ENCODE results near the gene CCNB1.
"Not testable (repeated sequence)": the region's sequence is repeated elsewhere in the genome, so short reads cannot be mapped to it uniquely, and the experiment has no call there.

CCNB1 gene

DNA sequence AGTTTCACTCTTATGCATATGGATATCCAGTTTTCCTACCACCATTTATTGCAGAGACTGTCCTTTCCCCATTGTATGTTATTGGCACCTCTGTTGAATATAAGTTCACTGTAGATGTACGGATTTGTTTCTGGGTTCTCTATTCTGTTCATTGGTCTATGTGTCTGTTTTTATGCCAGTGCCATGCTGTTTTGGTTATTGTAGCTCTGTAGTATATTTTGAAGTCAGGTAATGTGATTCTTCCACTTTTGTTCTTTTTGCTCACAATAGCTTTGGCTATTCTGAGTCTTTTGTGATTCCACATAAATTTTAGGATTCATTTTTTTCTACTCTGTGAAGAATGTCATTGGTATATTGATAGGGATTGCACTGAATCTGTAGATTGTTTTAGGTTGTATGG, 26.1 kb upstream of the CCNB1 start:
- H3K4me3 ChIP-seq (ENCODE audit: insufficient read depth, low read depth, low read length, poor library complexity, severe bottlenecking), result no peak overlapping the region
- no peak for DNase-seq
- no peaks in the 10 kb centered on the region for H3K9me3 ChIP-seq (ENCODE audit: control insufficient read depth, low read length)

DNA sequence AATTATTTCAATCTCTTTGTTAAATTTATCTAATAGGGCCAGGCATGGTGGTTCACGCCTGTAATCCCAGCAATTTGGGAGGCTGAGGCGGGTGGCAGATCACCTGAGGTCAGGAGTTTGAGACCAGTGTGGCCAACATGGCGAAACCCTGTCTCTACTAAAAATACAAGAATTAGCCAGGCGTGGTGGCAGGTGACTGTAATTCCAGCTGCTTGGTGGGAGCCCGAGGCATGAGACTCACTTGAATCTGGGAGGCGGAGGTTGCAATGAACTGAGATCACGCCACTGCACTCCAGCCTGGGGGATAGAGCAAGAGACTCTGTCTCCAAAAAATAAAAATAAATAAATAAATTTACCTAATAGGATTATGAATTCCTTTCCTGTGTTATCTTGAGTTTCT, 18.4 kb upstream of the CCNB1 start:
- not testable (repeated sequence) for DNase-seq; H3K9me3 ChIP-seq (ENCODE audit: control insufficient read depth, low read length); H3K36me3 ChIP-seq (ENCODE audit: control insufficient read depth, insufficient read depth, low read length); H3K4me1 ChIP-seq (ENCODE audit: control insufficient read depth, insufficient read depth, low read length, poor library complexity, severe bottlenecking); H3K27ac ChIP-seq (ENCODE audit: insufficient read depth, low read length, poor library complexity, severe bottlenecking); H3K4me3 ChIP-seq (ENCODE audit: insufficient read depth, low read depth, low read length, poor library complexity, severe bottlenecking); H3K27me3 ChIP-seq (replicated peaks; ENCODE audit: control insufficient read depth, insufficient read depth, low read length, poor library complexity, severe bottlenecking)

More for the DNA sequence above, 26.1 kb upstream of the CCNB1 start:
- Histone ChIP-seq H3K27me3 (replicated peaks; ENCODE audit: control insufficient read depth, insufficient read depth, low read length, poor library complexity, severe bottlenecking) (no peaks in the 10 kb centered on the region), H3K27ac (ENCODE audit: insufficient read depth, low read length, poor library complexity, severe bottlenecking) (no peak overlapping the region), H3K4me1 (ENCODE audit: control insufficient read depth, insufficient read depth, low read length, poor library complexity, severe bottlenecking) (no peaks in the 10 kb centered on the region), H3K36me3 (ENCODE audit: control insufficient read depth, insufficient read depth, low read length) (no peaks in the 10 kb centered on the region)

DNA sequence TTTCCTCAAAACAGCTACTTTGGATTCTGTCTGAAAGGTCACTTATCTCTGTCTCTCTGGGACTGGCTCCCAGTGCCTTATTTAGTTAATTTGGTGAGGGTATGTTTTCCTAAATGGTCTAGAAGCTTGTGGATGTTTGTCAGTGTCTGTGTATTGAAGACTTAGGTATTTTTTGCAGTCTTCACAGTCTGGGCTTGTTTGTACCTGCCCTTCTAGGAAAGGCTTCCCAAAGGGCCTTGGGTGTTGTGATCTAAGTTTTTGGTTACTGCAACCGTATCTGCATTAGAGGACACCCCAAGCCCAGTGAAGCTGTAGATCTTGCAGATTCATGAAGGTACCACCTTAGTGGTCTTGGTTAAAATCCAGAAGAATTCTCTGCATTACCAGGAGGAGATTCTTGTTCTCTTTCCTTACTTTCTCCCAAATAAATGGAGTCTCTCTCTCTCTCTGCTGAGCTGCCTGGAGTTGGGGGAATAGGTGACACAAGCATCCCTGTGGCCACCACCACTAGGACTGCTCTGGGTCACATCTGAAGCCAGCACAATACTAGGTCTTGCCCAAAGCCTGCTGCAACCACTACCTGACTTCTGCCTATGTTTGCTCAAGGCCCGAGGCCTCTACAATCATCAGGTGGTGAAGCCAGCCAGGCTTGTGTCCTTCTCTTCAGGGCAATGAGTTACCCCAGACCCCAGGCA, 17.8 kb upstream of the CCNB1 start:
- H3K9me3 ChIP-seq (ENCODE audit: control insufficient read depth, low read length), result no peaks in the 10 kb centered on the region
- H3K27me3 ChIP-seq (replicated peaks; ENCODE audit: control insufficient read depth, insufficient read depth, low read length, poor library complexity, severe bottlenecking), result no peaks in the 10 kb centered on the region
- no peaks in the 10 kb centered on the region for H3K36me3 ChIP-seq (ENCODE audit: control insufficient read depth, insufficient read depth, low read length)
- H3K4me1 ChIP-seq (ENCODE audit: control insufficient read depth, insufficient read depth, low read length, poor library complexity, severe bottlenecking), result no peaks in the 10 kb centered on the region
- no peak overlapping the region for H3K27ac ChIP-seq (ENCODE audit: insufficient read depth, low read length, poor library complexity, severe bottlenecking)
- no peak for DNase-seq
- H3K4me3 ChIP-seq (ENCODE audit: insufficient read depth, low read depth, low read length, poor library complexity, severe bottlenecking), result no peak overlapping the region

DNA sequence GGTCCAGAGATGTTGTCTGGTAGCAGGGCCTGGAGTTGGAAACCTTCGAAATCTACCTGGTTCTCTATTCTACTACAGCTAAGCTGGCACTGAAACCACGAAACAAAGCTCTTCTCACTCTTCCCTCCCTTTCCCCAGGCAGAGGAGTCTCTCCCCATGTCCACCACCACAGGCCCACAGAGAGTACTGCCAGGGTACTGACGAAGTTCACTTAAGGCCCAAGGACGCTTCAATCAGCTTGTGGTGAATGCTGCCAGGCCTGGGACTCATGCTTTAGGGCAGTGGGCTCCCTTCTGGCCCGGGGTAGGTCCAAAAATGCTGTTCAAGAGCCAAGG, 17.3 kb upstream of the CCNB1 start:
- Histone ChIP-seq H3K4me1 (ENCODE audit: control insufficient read depth, insufficient read depth, low read length, poor library complexity, severe bottlenecking) (no peaks in the 10 kb centered on the region), H3K9me3 (ENCODE audit: control insufficient read depth, low read length) (no peaks in the 10 kb centered on the region), H3K27ac (ENCODE audit: insufficient read depth, low read length, poor library complexity, severe bottlenecking) (no peak overlapping the region), H3K4me3 (ENCODE audit: insufficient read depth, low read depth, low read length, poor library complexity, severe bottlenecking) (no peak overlapping the region), H3K36me3 (ENCODE audit: control insufficient read depth, insufficient read depth, low read length) (no peaks in the 10 kb centered on the region), H3K27me3 (replicated peaks; ENCODE audit: control insufficient read depth, insufficient read depth, low read length, poor library complexity, severe bottlenecking) (no peaks in the 10 kb centered on the region)
- DNase-seq, result no peak

DNA sequence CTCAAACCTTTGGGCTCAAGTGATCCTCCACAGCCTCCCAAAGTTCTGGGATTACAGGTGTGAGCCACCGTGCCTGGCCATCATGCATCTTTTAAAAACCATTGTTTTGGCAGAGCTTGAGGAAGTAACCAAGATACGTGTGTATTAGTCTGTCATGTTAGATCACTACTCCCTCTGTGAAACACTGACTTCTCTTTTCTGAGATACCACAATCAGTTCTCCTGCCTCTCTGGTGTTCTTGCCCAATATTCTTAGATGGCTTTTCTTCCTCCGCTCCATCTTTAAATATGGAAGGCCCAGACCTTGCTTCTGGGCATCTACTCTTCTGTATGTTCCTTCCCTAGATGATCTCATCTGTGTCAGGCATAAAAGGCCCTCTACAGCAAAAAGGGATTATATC, 14.2 kb upstream of the CCNB1 start:
- Histone ChIP-seq H3K36me3 (ENCODE audit: control insufficient read depth, insufficient read depth, low read length) (no peaks in the 10 kb centered on the region), H3K27ac (ENCODE audit: insufficient read depth, low read length, poor library complexity, severe bottlenecking) (no peak overlapping the region), H3K27me3 (replicated peaks; ENCODE audit: control insufficient read depth, insufficient read depth, low read length, poor library complexity, severe bottlenecking) (no peaks in the 10 kb centered on the region), H3K4me1 (ENCODE audit: control insufficient read depth, insufficient read depth, low read length, poor library complexity, severe bottlenecking) (no peaks in the 10 kb centered on the region), H3K9me3 (ENCODE audit: control insufficient read depth, low read length) (no peaks in the 10 kb centered on the region), H3K4me3 (ENCODE audit: insufficient read depth, low read depth, low read length, poor library complexity, severe bottlenecking) (no peak overlapping the region)
- no peak for DNase-seq

DNA sequence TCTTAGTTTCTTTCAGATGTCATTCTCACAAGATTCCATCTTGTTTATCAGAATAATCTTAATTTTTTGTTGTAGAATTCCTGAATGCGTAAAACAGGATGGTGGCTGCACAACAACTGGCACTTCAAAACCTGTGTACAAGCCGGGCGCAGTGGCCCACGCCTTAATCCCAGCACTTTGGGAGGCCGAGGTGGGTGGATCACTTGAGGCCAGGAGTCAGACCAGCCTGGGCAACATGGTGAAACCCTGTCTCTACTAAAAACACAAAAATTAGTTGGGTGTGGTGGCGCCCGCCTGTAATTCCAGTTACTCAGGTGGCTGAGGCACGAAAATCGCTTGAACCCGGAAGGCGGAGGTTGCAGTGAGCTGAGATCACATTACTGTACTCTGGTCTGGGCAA, 10.5 kb upstream of the CCNB1 start:
- DNase-seq, result no peak
- Histone ChIP-seq H3K27me3 (replicated peaks; ENCODE audit: control insufficient read depth, insufficient read depth, low read length, poor library complexity, severe bottlenecking) (no peaks in the 10 kb centered on the region), H3K9me3 (ENCODE audit: control insufficient read depth, low read length) (no peaks in the 10 kb centered on the region), H3K36me3 (ENCODE audit: control insufficient read depth, insufficient read depth, low read length) (no peaks in the 10 kb centered on the region), H3K27ac (ENCODE audit: insufficient read depth, low read length, poor library complexity, severe bottlenecking) (no peak overlapping the region), H3K4me1 (ENCODE audit: control insufficient read depth, insufficient read depth, low read length, poor library complexity, severe bottlenecking) (no peaks in the 10 kb centered on the region), H3K4me3 (ENCODE audit: insufficient read depth, low read depth, low read length, poor library complexity, severe bottlenecking) (no peak overlapping the region)

DNA sequence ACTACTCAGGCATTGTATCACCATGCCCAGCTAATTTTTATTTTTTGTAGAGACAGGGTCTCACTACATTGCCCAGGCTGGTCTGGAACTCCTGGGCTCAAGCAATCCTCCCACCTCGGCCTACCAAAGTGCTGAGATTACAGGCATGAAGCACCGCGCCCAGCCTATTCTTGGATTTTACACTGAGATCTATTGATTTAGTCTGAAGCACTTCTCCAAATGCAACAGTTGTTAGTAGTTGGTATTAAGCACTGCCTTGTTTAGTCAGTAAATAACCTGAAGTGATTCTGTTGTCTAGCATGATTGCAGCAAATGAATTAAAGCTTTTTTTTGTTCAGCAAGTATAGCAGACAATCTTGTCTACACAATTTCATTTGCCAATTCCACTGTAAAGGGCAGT, 8.9 kb upstream of the CCNB1 start:
- Histone ChIP-seq H3K36me3 (ENCODE audit: control insufficient read depth, insufficient read depth, low read length) (no peaks in the 10 kb centered on the region), H3K4me3 (ENCODE audit: insufficient read depth, low read depth, low read length, poor library complexity, severe bottlenecking) (no peak overlapping the region)
- DNase-seq, result no peak

DNA sequence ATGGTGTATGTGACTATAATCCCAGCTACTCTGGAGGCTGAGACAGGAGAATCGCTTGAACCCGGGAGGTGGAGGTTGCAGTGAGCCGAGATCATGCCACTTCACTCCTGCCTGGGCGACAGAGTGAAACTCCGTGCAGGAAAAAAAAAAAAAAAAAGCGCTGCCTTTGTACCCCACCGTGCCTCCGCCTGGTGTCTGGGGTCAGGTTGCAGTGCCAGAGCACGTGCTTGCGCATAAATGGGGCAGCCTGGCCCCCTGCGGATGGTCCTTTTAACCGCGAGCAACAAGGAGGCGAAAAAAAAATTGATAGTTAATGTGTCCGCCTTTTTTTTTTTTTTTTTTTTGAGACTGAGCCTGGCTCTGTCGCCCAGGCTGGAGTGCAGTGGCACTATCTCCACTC, 6.3 kb upstream of the CCNB1 start:
- no peaks in the 10 kb centered on the region for H3K9me3 ChIP-seq (ENCODE audit: control insufficient read depth, low read length)

More for the DNA sequence above, 8.9 kb upstream of the CCNB1 start:
- H3K27me3 ChIP-seq (replicated peaks; ENCODE audit: control insufficient read depth, insufficient read depth, low read length, poor library complexity, severe bottlenecking), result no peaks in the 10 kb centered on the region
- no peak overlapping the region for H3K27ac ChIP-seq (ENCODE audit: insufficient read depth, low read length, poor library complexity, severe bottlenecking)
- no peaks in the 10 kb centered on the region for H3K4me1 ChIP-seq (ENCODE audit: control insufficient read depth, insufficient read depth, low read length, poor library complexity, severe bottlenecking)
- no peaks in the 10 kb centered on the region for H3K9me3 ChIP-seq (ENCODE audit: control insufficient read depth, low read length)

DNA sequence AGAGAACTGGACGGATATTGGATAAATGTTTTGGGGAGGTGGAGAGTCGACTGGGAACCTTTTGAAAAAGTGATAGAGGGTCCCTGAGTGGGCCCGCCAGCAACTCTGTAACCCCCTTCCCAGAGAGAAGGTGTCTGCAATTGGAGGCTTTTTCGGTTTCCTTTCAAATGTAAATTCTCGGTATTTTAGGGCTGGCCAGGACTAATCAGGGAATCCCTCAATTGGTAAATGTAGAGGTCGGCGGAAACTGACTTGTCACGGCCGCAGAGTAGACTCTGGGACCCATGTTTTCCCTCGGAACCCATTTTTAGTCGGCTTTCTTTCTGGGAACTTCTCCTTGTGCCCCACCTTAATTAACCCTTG, 524 bp downstream of the CCNB1 start:
- no peaks in the 10 kb centered on the region for H3K27me3 ChIP-seq (replicated peaks; ENCODE audit: control insufficient read depth, insufficient read depth, low read length, poor library complexity, severe bottlenecking)
- peak overlapping the region; percentile 50 for H3K27ac ChIP-seq (ENCODE audit: insufficient read depth, low read length, poor library complexity, severe bottlenecking)
- H3K36me3 ChIP-seq (ENCODE audit: control insufficient read depth, insufficient read depth, low read length), result no peaks in the 10 kb centered on the region
- DNase-seq, result no peak
- H3K4me3 ChIP-seq (ENCODE audit: insufficient read depth, low read depth, low read length, poor library complexity, severe bottlenecking), result peak overlapping the region; percentile 92
- peaks cover 14% of the 10 kb centered on the region for H3K4me1 ChIP-seq (ENCODE audit: control insufficient read depth, insufficient read depth, low read length, poor library complexity, severe bottlenecking)
- no peaks in the 10 kb centered on the region for H3K9me3 ChIP-seq (ENCODE audit: control insufficient read depth, low read length)

More for the DNA sequence above, 6.3 kb upstream of the CCNB1 start:
- no peaks in the 10 kb centered on the region for H3K4me1 ChIP-seq (ENCODE audit: control insufficient read depth, insufficient read depth, low read length, poor library complexity, severe bottlenecking)
- DNase-seq, result no peak
- H3K36me3 ChIP-seq (ENCODE audit: control insufficient read depth, insufficient read depth, low read length), result no peaks in the 10 kb centered on the region
- no peak overlapping the region for H3K4me3 ChIP-seq (ENCODE audit: insufficient read depth, low read depth, low read length, poor library complexity, severe bottlenecking)
- no peaks in the 10 kb centered on the region for H3K27me3 ChIP-seq (replicated peaks; ENCODE audit: control insufficient read depth, insufficient read depth, low read length, poor library complexity, severe bottlenecking)
- no peak overlapping the region for H3K27ac ChIP-seq (ENCODE audit: insufficient read depth, low read length, poor library complexity, severe bottlenecking)

DNA sequence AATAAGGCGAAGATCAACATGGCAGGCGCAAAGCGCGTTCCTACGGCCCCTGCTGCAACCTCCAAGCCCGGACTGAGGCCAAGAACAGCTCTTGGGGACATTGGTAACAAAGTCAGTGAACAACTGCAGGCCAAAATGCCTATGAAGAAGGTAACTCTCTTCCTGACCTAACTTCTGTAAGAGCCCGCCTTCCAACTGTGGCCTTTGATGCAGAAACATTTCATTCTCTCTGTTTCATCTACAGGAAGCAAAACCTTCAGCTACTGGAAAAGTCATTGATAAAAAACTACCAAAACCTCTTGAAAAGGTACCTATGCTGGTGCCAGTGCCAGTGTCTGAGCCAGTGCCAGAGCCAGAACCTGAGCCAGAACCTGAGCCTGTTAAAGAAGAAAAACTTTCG, 979 bp downstream of the CCNB1 start:
- no peak for DNase-seq
- H3K9me3 ChIP-seq (ENCODE audit: control insufficient read depth, low read length), result no peaks in the 10 kb centered on the region
- no peaks in the 10 kb centered on the region for H3K27me3 ChIP-seq (replicated peaks; ENCODE audit: control insufficient read depth, insufficient read depth, low read length, poor library complexity, severe bottlenecking)
- H3K36me3 ChIP-seq (ENCODE audit: control insufficient read depth, insufficient read depth, low read length), result no peaks in the 10 kb centered on the region
- peak overlapping the region; percentile 92 for H3K4me3 ChIP-seq (ENCODE audit: insufficient read depth, low read depth, low read length, poor library complexity, severe bottlenecking)
- H3K27ac ChIP-seq (ENCODE audit: insufficient read depth, low read length, poor library complexity, severe bottlenecking), result no peak overlapping the region
- peaks cover 14% of the 10 kb centered on the region for H3K4me1 ChIP-seq (ENCODE audit: control insufficient read depth, insufficient read depth, low read length, poor library complexity, severe bottlenecking)

Measured in effector memory CD4-positive, alpha-beta T cell (primary cell).